GM13976 (cell line): Measurements from ENCODE around the gene OR13C8.

Source experiments
- DNase-seq: peaks from one replicate; pipeline ENCODE4 v3.0.0; 2012; ENCODE audit warnings: low spot score
- in situ Hi-C: fragments of 300-500 bp; cut with MboI; formaldehyde crosslinking; loops from one replicate; pipeline ENCODE4 v1.12.0; 2022; ENCODE audit warnings: low sequenced_read_pairs, mixed read lengths, inconsistent platforms; ENCODE audit not compliant: unreplicated experiment
- TF ChIP-seq, protein P1 (sequence below): IDR thresholded peaks from 2 replicates; pipeline ENCODE4 v1.5.1; 2012; ENCODE audit warnings: borderline replicate concordance, mild to moderate bottlenecking; ENCODE audit not compliant: insufficient read depth; ENCODE audit errors: extremely low read depth, missing control alignments, control extremely low read depth

The OR13C8 gene

GRCh38 chr9:104608336-104608735 is 39.4 kb downstream of the OR13C8 start:
- in situ Hi-C loops, result no loop called here
- TF ChIP-seq, protein P1, sequence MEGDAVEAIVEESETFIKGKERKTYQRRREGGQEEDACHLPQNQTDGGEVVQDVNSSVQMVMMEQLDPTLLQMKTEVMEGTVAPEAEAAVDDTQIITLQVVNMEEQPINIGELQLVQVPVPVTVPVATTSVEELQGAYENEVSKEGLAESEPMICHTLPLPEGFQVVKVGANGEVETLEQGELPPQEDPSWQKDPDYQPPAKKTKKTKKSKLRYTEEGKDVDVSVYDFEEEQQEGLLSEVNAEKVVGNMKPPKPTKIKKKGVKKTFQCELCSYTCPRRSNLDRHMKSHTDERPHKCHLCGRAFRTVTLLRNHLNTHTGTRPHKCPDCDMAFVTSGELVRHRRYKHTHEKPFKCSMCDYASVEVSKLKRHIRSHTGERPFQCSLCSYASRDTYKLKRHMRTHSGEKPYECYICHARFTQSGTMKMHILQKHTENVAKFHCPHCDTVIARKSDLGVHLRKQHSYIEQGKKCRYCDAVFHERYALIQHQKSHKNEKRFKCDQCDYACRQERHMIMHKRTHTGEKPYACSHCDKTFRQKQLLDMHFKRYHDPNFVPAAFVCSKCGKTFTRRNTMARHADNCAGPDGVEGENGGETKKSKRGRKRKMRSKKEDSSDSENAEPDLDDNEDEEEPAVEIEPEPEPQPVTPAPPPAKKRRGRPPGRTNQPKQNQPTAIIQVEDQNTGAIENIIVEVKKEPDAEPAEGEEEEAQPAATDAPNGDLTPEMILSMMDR, result no peak
- DNase-seq, result no peak

- TF ChIP-seq, protein P1, result no peak
- DNase-seq, result no peak
- in situ Hi-C loops, result no loop called here
Measured at GRCh38 chr9:104611213-104611612, 42.2 kb downstream of the OR13C8 start.

- TF ChIP-seq, protein P1, result no peak
- in situ Hi-C loops, result no loop called here
- DNase-seq, result no peak
Measured at GRCh38 chr9:104617418-104617817, 48.5 kb downstream of the OR13C8 start.

DNA sequence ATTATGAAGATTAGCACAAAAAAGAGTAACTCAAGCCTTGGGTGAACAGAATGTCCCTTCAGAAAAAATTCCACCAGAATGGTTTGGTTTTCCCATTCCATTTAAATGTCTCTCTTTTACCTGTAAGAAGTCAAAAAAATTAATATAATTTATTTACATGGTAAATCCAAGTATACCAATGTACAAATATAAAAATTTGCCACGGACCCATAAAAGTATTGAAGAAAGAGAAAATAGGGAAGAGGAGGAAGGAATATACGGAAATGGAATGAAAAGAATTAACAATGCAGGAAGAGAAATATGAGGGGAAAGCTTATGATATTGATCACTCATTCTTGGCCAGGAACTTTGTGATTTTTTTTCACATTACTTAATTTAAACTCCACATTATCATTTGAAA is 49.1 kb downstream of the OR13C8 start, which contains the start of gene OR13C9:
Gene OR13C9 (minus strand): TSS at position 101 of the 400 bp plus-strand sequence. CDS start 0 bp downstream, at position 101.
- no peak for DNase-seq
- TF ChIP-seq, protein P1, result no peak
- in situ Hi-C loops, result no loop called here
